Central memory CD8-positive, alpha-beta T cell (primary cell): Measurements from ENCODE around the gene PPP2R1A.

Source experiments
- ATAC-seq: fragments of 150-1000 bp; cut with Tn5 transposase; replicated peaks from 2 replicates; pipeline ENCODE4 v1.10.0; 2022; ENCODE audit warnings: mild to moderate bottlenecking, moderate FRiP score, moderate number of reproducible peaks; ENCODE audit not compliant: poor library complexity, severe bottlenecking; ENCODE audit errors: extremely low read depth
- DNase-seq, 2 donors: peaks; one replicate each; pipeline ENCODE4 v3.0.0; 2021; ENCODE audit warnings: low spot score in 2 of 2
- H3K27ac Mint-ChIP-seq: one replicate; pipeline ENCODE4 v1.8.0; 2022; ENCODE audit warnings: low read depth, mild to moderate bottlenecking, moderate library complexity, mixed read lengths
- H3K27me3 Mint-ChIP-seq: one replicate; pipeline ENCODE4 v1.8.0; 2022; ENCODE audit warnings: mixed read lengths
- H3K36me3 Mint-ChIP-seq: one replicate; pipeline ENCODE4 v1.8.0; 2022; ENCODE audit warnings: mild to moderate bottlenecking, moderate library complexity, mixed read lengths; ENCODE audit not compliant: insufficient read depth
- H3K4me1 Mint-ChIP-seq: one replicate; pipeline ENCODE4 v1.8.0; 2022; ENCODE audit warnings: mixed read lengths
- H3K4me3 Mint-ChIP-seq: one replicate; pipeline ENCODE4 v1.8.0; 2022; ENCODE audit warnings: mild to moderate bottlenecking, moderate library complexity, mixed read lengths
- H3K9me3 Mint-ChIP-seq: one replicate; pipeline ENCODE4 v1.8.0; 2022; ENCODE audit warnings: mixed read lengths

Gene PPP2R1A

DNA sequence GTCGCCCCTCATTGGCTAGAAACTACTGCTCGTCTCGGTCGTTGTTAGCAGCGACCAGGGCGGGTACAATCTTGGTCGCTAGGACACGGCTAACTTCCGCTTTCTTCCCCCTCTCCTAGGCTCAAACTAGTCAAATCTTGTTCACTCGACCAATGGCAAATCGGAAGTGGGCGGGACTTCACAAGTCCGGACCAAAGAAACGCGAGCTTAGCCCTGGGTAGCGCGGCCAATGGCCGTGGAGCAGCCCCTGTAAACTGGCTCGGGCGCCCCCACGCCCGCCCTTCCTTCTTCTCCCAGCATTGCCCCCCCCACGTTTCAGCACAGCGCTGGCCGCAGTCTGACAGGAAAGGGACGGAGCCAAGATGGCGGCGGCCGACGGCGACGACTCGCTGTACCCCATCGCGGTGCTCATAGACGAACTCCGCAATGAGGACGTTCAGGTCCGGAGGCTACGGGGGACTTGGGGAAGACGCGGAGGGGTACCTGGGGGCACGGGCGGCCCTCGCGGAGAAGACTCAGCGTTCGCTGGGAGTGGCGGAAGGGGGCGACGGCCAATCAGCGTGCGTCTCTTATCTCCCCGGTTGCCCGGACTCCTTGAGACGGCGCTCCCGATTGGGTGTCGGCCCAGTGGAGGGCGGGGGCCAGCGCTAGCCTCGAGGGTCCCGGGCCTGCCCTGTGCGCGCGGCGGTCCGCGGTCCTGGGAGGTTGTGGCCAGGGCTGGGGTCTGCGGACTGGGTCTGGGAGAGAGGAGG lies at the start of gene PPP2R1A:
Gene PPP2R1A (plus strand): TSS at position 318 of the 752 bp plus-strand sequence. CDS start 45 bp downstream, at position 363.
- Mint-ChIP-seq H3K4me1 (peaks cover 45% of the 10 kb centered on the region), H3K36me3 (peaks cover 27% of the 10 kb centered on the region), H3K27ac (peak within 1 kb of the TSS; percentile 99), H3K27me3 (no peaks in the 10 kb centered on the region), H3K4me3 (peak within 1 kb of the TSS; percentile 98), H3K9me3 (no peaks in the 10 kb centered on the region)
- DNase-seq (peak; percentile 98 to 99), ATAC-seq (peak; percentile 92)

DNA sequence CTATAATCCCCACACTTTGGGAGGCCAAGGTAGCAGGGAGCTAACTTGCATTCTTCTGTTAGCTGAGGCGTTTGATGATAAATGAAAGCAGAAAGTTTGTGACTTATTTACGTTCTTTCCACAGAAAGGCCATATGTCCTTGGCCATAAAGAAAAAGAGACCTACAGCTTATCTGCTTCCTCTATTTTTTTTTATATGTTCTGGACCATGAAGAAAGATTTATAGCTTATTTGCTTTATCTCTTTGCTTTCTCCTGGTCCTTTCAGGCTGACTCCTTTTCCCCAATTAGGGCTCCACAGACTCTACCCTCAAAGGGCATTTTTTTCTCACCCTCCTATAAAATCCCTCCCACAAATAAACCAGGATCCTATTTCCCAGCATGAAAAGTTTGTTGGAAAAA lies 48.6 kb upstream of the PPP2R1A start:
- DNase-seq (no peak), ATAC-seq (no peak)
- H3K4me1 Mint-ChIP-seq: peaks cover 25% of the 10 kb centered on the region
- peaks cover 10% of the 10 kb centered on the region for H3K36me3 Mint-ChIP-seq
- H3K4me3 Mint-ChIP-seq: no peak overlapping the region
- no peaks in the 10 kb centered on the region for H3K9me3 Mint-ChIP-seq
- no peaks in the 10 kb centered on the region for H3K27me3 Mint-ChIP-seq
- no peak overlapping the region for H3K27ac Mint-ChIP-seq

DNA sequence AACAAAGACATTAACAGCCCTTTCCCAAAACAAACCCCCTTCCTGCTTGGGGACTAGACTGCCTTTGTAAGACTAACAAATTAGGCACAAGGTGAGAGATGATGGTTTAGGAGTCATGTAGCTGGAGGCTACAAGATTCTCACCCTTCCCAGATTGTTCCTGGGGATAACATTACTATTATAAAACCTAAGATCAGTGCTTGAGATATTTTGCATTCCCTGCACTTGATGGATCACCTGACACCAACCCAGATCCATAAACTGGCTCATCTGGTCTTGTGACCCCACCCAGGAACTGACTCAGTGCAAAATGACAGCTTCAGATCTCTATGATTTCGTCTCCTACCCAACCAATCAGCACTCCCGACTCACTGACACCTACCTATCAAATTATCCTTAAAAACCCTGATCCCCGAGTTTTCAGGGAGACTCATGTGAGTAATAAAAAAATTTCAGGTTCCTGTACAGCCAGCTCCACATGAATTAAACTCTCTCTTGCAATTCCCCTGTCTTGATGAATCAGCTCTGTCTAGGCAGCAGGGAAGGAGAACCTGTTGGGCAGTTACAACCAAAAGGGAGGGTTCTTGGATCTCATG lies 47.8 kb upstream of the PPP2R1A start:
- DNase-seq: no peak
- H3K9me3 Mint-ChIP-seq: no peaks in the 10 kb centered on the region
- ATAC-seq: no peak
- H3K27ac Mint-ChIP-seq: no peak overlapping the region
- H3K36me3 Mint-ChIP-seq: peaks cover 9% of the 10 kb centered on the region
- no peaks in the 10 kb centered on the region for H3K27me3 Mint-ChIP-seq
- H3K4me3 Mint-ChIP-seq: no peak overlapping the region
- peaks cover 25% of the 10 kb centered on the region for H3K4me1 Mint-ChIP-seq

DNA sequence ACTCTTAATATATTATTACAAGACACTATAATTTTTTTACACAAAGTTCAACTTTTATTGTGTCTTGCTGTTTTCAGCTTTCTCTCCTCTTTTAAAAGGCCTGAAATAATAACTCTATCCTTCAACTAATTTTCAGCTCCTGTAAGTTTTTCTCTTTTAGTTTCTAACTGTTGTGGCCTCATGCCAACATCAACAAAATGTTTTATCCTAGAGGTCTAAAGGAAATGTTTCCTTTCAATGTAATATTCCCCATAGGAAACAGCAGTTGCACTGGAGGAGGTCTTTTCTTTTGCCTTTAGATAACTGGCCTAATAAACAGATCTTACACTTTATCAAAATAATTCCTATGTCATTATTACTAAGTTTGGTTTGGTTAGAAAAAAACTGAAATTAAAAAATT lies 41.6 kb upstream of the PPP2R1A start:
- Mint-ChIP-seq H3K4me1 (no peaks in the 10 kb centered on the region), H3K4me3 (no peak overlapping the region), H3K27me3 (no peaks in the 10 kb centered on the region), H3K27ac (no peak overlapping the region), H3K9me3 (peaks cover 6% of the 10 kb centered on the region), H3K36me3 (no peaks in the 10 kb centered on the region)
- no peak for DNase-seq
- ATAC-seq: no peak

DNA sequence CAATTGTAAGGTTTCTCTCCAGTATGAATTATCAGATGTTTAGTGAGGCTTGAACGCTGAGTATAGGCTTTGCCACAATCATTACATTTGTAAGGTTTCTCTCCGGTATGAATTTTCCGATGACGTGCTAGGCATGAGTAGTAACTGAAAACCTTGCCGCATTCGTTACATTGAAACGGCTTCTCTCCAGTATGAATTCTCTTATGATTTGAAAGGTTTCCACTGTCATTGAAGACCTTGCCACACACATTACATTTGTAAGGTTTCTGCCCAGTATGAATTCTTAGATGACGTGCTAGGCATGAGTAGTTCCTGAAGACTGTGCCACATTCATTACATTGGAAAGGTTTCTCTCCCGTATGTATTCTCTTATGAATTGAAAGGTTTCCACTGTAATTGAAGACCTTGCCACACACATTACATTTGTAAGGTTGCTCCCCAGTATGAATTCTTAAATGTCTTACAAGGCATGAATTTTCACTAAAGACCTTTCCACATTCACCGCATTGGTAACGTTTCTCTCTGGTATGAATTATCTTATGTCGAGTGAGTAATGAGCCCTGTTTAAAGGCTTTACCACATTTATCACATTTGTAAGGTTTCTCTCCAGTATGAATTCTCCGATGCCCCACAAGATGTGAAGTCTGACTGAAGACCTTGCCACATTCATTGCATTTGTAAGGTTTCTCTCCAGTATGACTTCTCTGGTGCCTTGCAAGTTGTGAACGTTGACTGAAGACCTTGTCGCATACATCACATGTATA lies 34.1 kb upstream of the PPP2R1A start:
- no peaks in the 10 kb centered on the region for H3K27me3 Mint-ChIP-seq
- ATAC-seq: no peak
- peaks cover 40% of the 10 kb centered on the region for H3K9me3 Mint-ChIP-seq
- no peak overlapping the region for H3K27ac Mint-ChIP-seq
- H3K4me1 Mint-ChIP-seq: no peaks in the 10 kb centered on the region
- no peak for DNase-seq
- H3K36me3 Mint-ChIP-seq: peaks cover 27% of the 10 kb centered on the region
- H3K4me3 Mint-ChIP-seq: no peak overlapping the region

DNA sequence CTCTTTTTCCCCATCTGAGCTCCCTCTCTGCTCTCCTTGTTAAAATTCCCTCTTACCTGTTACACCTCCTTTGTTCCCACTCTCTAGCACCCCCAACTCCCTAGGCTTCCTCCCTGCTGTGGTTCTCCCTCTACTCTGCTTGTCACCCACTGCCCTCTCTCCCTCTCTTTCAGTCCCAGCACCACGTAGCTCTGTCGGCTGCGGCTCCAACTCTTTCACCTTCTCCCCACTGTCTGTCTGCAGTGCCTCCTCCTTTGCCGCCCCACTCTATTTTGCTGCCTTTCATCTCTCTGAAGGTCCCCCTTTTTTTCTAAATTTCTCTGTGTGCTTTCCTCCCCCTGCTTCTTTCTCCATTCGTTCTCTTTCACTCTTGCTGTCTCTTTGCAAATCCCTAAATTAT lies 19.5 kb upstream of the PPP2R1A start:
- no peaks in the 10 kb centered on the region for H3K9me3 Mint-ChIP-seq
- peaks cover 24% of the 10 kb centered on the region for H3K4me1 Mint-ChIP-seq
- no peak for DNase-seq
- H3K27me3 Mint-ChIP-seq: no peaks in the 10 kb centered on the region
- ATAC-seq: no peak
- peak overlapping the region; percentile 85 for H3K27ac Mint-ChIP-seq
- H3K4me3 Mint-ChIP-seq: peak overlapping the region; percentile 98
- H3K36me3 Mint-ChIP-seq: peaks cover 32% of the 10 kb centered on the region

DNA sequence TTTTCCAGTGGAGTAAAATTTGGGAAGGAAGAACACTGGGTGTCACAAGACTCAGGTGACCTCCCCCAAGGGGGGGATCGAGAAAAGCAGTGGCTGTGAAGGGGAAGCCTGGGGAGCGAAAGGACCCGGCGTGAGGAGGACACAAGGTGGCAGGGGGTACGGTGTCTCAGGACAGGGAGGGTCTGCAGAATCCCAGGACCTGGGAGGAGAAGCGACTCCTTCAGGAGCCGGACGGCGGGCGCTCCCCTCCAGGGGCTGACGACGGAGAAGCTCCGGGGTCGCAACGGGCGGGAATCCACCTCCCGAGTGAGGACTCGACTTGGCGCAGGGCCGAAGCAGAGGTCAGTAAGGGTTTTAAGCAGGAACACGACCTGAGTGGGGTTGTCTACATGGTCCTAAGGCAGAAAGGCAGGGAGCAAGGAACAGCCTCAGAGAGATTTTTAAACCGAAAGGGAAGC lies 19.0 kb upstream of the PPP2R1A start:
- peaks cover 24% of the 10 kb centered on the region for H3K4me1 Mint-ChIP-seq
- peak; percentile 27 for ATAC-seq
- H3K27ac Mint-ChIP-seq: peak overlapping the region; percentile 85
- peaks cover 28% of the 10 kb centered on the region for H3K36me3 Mint-ChIP-seq
- no peaks in the 10 kb centered on the region for H3K27me3 Mint-ChIP-seq
- no peak for DNase-seq
- H3K4me3 Mint-ChIP-seq: peak overlapping the region; percentile 98
- H3K9me3 Mint-ChIP-seq: no peaks in the 10 kb centered on the region

DNA sequence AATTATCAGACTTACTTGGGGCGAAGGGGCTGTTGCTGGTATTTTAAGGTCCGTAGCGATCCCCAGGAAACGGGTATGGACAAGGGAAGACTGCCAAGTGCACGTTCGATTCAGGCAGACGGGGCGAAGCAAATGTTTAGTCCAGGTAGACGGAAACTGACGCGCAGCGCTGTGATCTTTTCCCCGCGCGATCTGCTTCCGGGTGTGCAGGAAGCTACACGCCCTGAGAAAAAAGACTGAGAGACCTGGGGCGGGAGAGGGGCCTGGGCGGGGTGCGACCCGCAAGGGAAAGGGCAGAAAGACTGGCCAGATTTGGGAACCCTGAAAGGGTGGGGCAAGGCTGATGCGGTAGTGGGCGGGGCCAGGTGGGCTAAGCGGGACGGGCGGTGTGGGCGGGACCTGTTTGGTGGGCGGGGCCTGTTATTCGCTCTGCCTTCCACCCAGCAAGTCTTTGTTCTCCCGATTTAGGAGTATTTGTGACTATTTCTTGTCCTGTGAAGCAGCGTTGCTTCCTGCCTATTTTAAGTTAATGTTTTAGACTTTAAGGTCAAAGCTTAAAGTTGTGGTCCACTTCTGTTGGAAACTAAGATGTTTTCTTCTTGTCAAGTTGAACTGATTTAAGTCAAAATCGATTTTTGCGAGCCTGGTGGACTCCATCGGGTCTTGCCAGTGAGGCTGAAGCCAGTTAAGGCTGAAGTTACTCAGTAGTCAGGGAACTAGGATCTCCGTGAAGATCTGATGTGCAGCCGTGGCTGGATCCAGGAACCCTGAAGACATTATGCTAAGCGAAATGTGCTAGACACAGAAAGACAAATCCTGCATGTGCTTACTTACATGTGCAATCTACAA lies 18.3 kb upstream of the PPP2R1A start, which contains the start of gene ZNF836:
Gene ZNF836 (minus strand): TSS at position 301 of the 849 bp plus-strand sequence. CDS start 3,549 bp downstream, outside the sequence.
- peak within 1 kb of the TSS; percentile 98 for H3K4me3 Mint-ChIP-seq
- peak; percentile 70 to 77 for DNase-seq
- H3K4me1 Mint-ChIP-seq: peaks cover 24% of the 10 kb centered on the region
- no peaks in the 10 kb centered on the region for H3K27me3 Mint-ChIP-seq
- ATAC-seq: peak; percentile 88
- H3K9me3 Mint-ChIP-seq: no peaks in the 10 kb centered on the region
- peaks cover 28% of the 10 kb centered on the region for H3K36me3 Mint-ChIP-seq
- peak within 1 kb of the TSS; percentile 85 for H3K27ac Mint-ChIP-seq

DNA sequence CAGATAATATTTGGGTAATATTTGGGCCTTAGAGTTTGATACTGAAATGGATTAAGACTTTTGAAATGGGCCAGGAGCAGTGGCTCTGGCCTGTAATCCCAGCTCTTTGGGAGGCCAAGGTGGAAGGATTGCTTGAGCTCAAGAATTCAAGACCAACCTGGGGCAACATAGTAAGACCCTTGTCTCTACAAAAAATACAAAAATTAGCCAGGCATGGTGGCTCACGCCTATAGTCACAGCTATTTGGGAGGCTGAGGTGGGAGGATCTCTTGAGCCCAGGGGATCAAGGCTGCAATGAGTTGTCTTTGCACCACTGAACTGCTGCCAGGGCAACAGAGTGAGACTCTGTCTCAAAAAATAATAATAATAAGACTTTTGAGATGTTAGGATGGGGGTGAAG lies 17.5 kb upstream of the PPP2R1A start:
- H3K27ac Mint-ChIP-seq: no peak overlapping the region
- no peak for DNase-seq
- peak overlapping the region; percentile 98 for H3K4me3 Mint-ChIP-seq
- H3K9me3 Mint-ChIP-seq: no peaks in the 10 kb centered on the region
- H3K27me3 Mint-ChIP-seq: no peaks in the 10 kb centered on the region
- peaks cover 24% of the 10 kb centered on the region for H3K4me1 Mint-ChIP-seq
- no peak for ATAC-seq
- peaks cover 23% of the 10 kb centered on the region for H3K36me3 Mint-ChIP-seq

DNA sequence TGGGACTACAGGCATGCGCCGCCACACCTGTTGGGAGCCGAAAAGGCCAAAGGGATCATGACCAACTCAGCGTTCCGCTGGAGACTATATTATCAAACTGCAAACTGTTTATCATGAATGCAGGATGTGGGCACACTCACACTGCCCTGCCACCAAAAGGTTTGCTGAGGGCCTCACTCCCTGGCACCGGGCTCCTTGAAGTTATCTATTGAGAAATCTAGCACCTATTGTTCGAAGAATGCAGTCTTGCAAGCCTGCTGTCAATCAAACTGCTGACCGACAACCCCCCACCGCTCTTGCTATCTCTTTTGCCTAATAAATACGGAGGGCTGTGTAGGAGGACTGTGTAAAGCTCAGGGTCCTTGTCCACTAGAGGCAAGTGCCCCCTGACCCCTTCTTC lies 13.3 kb upstream of the PPP2R1A start:
- H3K4me1 Mint-ChIP-seq: peaks cover 5% of the 10 kb centered on the region
- peaks cover 3% of the 10 kb centered on the region for H3K36me3 Mint-ChIP-seq

DNA sequence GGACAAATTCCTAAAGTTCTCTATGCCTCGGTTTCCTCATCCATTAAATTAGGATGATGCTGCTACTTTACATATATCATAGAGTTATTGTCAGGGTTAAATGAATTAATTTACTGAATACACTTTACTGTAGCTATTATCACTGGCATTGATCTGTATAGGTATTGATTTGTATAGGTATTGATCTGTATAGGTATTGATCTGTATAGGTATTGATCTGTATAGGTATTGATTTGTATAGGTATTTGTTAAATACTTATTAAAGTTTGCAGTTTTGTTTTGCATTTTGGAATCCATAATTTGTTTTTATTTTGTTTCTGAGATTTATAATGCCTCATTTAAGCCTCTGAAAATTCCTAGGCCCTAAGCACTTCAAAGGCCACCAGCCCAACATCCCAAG lies 2.4 kb upstream of the PPP2R1A start:
- no peak overlapping the region for H3K27ac Mint-ChIP-seq
- peaks cover 18% of the 10 kb centered on the region for H3K36me3 Mint-ChIP-seq
- no peak overlapping the region for H3K4me3 Mint-ChIP-seq
- H3K9me3 Mint-ChIP-seq: no peaks in the 10 kb centered on the region
- no peak for ATAC-seq
- H3K4me1 Mint-ChIP-seq: peaks cover 24% of the 10 kb centered on the region
- H3K27me3 Mint-ChIP-seq: no peaks in the 10 kb centered on the region
- DNase-seq: no peak

More for the DNA sequence above, 13.3 kb upstream of the PPP2R1A start:
- ATAC-seq: no peak
- Mint-ChIP-seq H3K27ac (peak overlapping the region; percentile 47), H3K27me3 (no peaks in the 10 kb centered on the region), H3K4me3 (peak overlapping the region; percentile 7), H3K9me3 (no peaks in the 10 kb centered on the region)
- no peak for DNase-seq
